ENCODE measurements around the gene LTC4S. TPM values are rescaled to one million over a fixed set of nuclear protein-coding genes. Genes with fewer than 3 reads are reported as not detected.
"Not testable (repeated sequence)": the region's sequence is repeated elsewhere in the genome, so short reads cannot be mapped to it uniquely, and the experiment has no call there.

The LTC4S gene
- total and polyA plus RNA-seq, 8 donors: 3.3 to 21.0 (median 8.4) TPM; not detected in 1

GRCh38 chr5:179834120-179834519, 40.3 kb downstream of the LTC4S start:
- Histone ChIP-seq H3K27ac (no peak overlapping the region), H3K27me3 (no peaks in the 10 kb centered on the region), H3K4me1 (peaks cover 7 to 69% (median 24%) of the 10 kb centered on the region in 4 donors), H3K36me3 (peaks cover 87 to 97% (median 94%) of the 10 kb centered on the region in 4 donors), H3K4me3 (no peak overlapping the region), H3K9me3 (no peaks in the 10 kb centered on the region)
- intact Hi-C loops (cut with DNase I; ENCODE audit: low total_unique reads): no loop called here
- TF ChIP-seq POLR2A (IDR thresholded peaks at IDR 0.05): no peak
- no peak for TF ChIP-seq POLR2AphosphoS5 (IDR thresholded peaks at IDR 0.05)
- DNase-seq: no peak
- WGBS, 5 donors: 86 to 91% (median 88%) methylated on average over 8 of the region's 8 CpGs

DNA sequence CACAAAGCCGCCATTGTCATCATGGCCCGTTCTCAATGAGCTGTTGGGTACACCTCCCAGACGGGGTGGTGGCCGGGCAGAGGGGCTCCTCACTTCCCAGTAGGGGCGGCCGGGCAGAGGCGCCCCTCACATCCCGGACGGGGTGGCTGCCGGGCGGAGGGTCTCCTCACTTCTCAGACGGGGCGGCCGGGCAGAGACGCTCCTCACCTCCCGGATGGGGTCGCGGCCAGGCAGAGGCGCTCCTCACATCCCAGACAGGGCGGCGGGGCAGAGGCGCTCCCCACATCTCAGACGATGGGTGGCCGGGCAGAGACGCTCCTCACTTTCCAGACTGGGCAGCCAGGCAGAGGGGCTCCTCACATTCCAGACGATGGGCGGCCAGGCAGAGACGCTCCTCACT, 41.1 kb downstream of the LTC4S start:
- intact Hi-C loops (cut with DNase I; ENCODE audit: low total_unique reads); H3K4me3 ChIP-seq; DNase-seq; H3K27ac ChIP-seq; H3K9me3 ChIP-seq; H3K27me3 ChIP-seq: not testable (repeated sequence)
- WGBS, 5 donors: 90 to 96% (median 94%) methylated on average over 2 to 23 of the region's 28 CpGs
- Histone ChIP-seq H3K36me3 (peaks cover 85 to 97% (median 93%) of the 10 kb centered on the region in 4 donors), H3K4me1 (peaks cover 7 to 62% (median 22%) of the 10 kb centered on the region in 4 donors)

DNA sequence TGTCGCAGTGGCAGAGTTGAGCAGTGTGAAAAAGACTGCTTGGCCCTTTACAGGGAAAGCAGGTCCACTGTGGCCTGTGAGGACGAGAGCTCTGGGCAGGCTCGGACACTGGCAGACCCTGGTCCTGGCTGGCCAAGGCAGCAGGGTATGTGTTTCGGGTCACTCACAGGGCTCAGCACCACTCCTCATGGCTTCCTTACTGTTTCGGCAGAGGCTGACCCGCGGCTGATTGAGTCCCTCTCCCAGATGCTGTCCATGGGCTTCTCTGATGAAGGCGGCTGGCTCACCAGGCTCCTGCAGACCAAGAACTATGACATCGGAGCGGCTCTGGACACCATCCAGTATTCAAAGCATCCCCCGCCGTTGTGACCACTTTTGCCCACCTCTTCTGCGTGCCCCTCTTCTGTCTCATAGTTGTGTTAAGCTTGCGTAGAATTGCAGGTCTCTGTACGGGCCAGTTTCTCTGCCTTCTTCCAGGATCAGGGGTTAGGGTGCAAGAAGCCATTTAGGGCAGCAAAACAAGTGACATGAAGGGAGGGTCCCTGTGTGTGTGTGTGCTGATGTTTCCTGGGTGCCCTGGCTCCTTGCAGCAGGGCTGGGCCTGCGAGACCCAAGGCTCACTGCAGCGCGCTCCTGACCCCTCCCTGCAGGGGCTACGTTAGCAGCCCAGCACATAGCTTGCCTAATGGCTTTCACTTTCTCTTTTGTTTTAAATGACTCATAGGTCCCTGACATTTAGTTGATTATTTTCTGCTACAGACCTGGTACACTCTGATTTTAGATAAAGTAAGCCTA, 42.6 kb downstream of the LTC4S start:
- 72 to 81% (median 76%) methylated on average over 15 to 19 of the region's 19 CpGs for WGBS, 5 donors
- no peak for TF ChIP-seq POLR2A (IDR thresholded peaks at IDR 0.05)
- TF ChIP-seq, protein P1, sequence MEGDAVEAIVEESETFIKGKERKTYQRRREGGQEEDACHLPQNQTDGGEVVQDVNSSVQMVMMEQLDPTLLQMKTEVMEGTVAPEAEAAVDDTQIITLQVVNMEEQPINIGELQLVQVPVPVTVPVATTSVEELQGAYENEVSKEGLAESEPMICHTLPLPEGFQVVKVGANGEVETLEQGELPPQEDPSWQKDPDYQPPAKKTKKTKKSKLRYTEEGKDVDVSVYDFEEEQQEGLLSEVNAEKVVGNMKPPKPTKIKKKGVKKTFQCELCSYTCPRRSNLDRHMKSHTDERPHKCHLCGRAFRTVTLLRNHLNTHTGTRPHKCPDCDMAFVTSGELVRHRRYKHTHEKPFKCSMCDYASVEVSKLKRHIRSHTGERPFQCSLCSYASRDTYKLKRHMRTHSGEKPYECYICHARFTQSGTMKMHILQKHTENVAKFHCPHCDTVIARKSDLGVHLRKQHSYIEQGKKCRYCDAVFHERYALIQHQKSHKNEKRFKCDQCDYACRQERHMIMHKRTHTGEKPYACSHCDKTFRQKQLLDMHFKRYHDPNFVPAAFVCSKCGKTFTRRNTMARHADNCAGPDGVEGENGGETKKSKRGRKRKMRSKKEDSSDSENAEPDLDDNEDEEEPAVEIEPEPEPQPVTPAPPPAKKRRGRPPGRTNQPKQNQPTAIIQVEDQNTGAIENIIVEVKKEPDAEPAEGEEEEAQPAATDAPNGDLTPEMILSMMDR (IDR thresholded peaks at IDR 0.05): peak in 1 of 7 experiments; percentile 7
- no peak for TF ChIP-seq EP300 (IDR thresholded peaks at IDR 0.05)
- TF ChIP-seq POLR2AphosphoS5 (IDR thresholded peaks at IDR 0.05): peak in 1 of 3 donors; percentile 81
- Histone ChIP-seq H3K27ac (peak overlapping the region in 4 of 5 donors; percentile 34 to 72 (median 66)), H3K4me3 (no peak overlapping the region), H3K4me1 (peaks cover 7 to 48% (median 19%) of the 10 kb centered on the region in 4 donors), H3K27me3 (no peaks in the 10 kb centered on the region), H3K36me3 (peaks cover 69 to 97% (median 93%) of the 10 kb centered on the region in 4 donors), H3K9me3 (no peaks in the 10 kb centered on the region)
- DNase-seq: peak in 1 of 2 donors; percentile 78
- intact Hi-C loops (cut with DNase I; ENCODE audit: low total_unique reads): no loop called here

DNA sequence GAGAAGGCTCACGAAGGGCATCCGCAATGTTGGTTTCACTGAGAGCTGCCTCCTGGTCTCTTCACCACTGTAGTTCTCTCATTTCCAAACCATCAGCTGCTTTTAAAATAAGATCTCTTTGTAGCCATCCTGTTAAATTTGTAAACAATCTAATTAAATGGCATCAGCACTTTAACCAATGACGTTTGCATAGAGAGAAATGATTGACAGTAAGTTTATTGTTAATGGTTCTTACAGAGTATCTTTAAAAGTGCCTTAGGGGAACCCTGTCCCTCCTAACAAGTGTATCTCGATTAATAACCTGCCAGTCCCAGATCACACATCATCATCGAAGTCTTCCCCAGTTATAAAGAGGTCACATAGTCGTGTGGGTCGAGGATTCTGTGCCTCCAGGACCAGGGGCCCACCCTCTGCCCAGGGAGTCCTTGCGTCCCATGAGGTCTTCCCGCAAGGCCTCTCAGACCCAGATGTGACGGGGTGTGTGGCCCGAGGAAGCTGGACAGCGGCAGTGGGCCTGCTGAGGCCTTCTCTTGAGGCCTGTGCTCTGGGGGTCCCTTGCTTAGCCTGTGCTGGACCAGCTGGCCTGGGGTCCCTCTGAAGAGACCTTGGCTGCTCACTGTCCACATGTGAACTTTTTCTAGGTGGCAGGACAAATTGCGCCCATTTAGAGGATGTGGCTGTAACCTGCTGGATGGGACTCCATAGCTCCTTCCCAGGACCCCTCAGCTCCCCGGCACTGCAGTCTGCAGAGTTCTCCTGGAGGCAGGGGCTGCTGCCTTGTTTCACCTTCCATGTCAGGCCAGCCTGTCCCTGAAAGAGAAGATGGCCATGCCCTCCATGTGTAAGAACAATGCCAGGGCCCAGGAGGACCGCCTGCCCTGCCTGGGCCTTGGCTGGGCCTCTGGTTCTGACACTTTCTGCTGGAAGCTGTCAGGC, 43.6 kb downstream of the LTC4S start:
- Histone ChIP-seq H3K27ac (peak overlapping the region in 4 of 5 donors; percentile 34 to 72 (median 66)), H3K4me3 (no peak overlapping the region), H3K27me3 (no peaks in the 10 kb centered on the region), H3K9me3 (no peaks in the 10 kb centered on the region), H3K36me3 (peaks cover 60 to 97% (median 88%) of the 10 kb centered on the region in 4 donors), H3K4me1 (peaks cover 7 to 39% (median 17%) of the 10 kb centered on the region in 4 donors)
- intact Hi-C loops (cut with DNase I; ENCODE audit: low total_unique reads): no loop called here
- TF ChIP-seq EP300 (IDR thresholded peaks at IDR 0.05) (no peak), POLR2A (IDR thresholded peaks at IDR 0.05) (no peak), POLR2AphosphoS5 (IDR thresholded peaks at IDR 0.05) (peak in 1 of 3 donors; percentile 10)
- TF ChIP-seq, protein P1 (IDR thresholded peaks at IDR 0.05): no peak
- no peak for DNase-seq
- WGBS, 5 donors: 78 to 87% (median 83%) methylated on average over 10 to 15 of the region's 15 CpGs

Measured in stomach (tissue), 9 donors.